HUES48 (cell line): Measurements from ENCODE around the gene SLC39A6.
A peak's percentile ranks its signal among the peaks of the same experiment; 100 is the strongest.

Experiments
- H3K27ac ChIP-seq: one replicate; pipeline ENCODE4 v1.7.0; 2013; ENCODE audit warnings: low read depth, low read length, inconsistent platforms
- H3K27me3 ChIP-seq: 2 replicates; pipeline ENCODE4 v1.6.1; 2013; ENCODE audit warnings: mild to moderate bottlenecking, low read length; ENCODE audit not compliant: control insufficient read depth, insufficient read depth
- H3K36me3 ChIP-seq: 2 replicates; pipeline ENCODE4 v1.6.1; 2013; ENCODE audit warnings: low read length; ENCODE audit not compliant: control insufficient read depth, insufficient read depth
- H3K4me1 ChIP-seq: 2 replicates; pipeline ENCODE4 v1.6.1; 2013; ENCODE audit warnings: mild to moderate bottlenecking, low read length; ENCODE audit not compliant: control insufficient read depth, insufficient read depth
- H3K4me3 ChIP-seq: 2 replicates; pipeline ENCODE4 v1.5.1; 2013; ENCODE audit warnings: mild to moderate bottlenecking, low read depth, low read length
- H3K9ac ChIP-seq: 2 replicates; pipeline ENCODE4 v1.6.1; 2013; ENCODE audit warnings: mild to moderate bottlenecking, low read depth, low read length, moderate library complexity
- H3K9me3 ChIP-seq: 2 replicates; pipeline ENCODE4 v1.6.1; 2013; ENCODE audit warnings: low read length; ENCODE audit not compliant: control insufficient read depth, insufficient read depth

The SLC39A6 gene

DNA sequence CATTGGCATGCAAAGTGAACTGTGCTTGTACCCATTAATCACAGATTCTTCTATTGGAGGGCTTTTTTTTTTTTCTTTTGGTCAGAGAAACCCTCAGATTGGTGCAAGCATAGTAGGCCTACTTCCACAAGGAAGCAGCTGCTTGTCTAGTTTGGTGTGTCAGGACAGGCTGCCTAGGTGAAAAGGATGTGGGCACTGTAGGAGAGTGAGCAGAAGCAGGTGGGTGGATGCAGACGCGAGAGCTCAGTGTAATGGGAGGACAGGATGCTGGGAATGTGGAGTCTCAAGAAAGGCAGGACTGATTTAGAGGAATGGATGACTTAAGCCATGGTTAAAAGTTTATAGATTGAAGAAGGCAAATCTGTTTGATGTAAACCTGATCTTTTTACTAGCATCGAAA, 3.6 kb upstream of the SLC39A6 start:
- no peak overlapping the region for H3K9ac ChIP-seq
- H3K9me3 ChIP-seq = no peaks in the 10 kb centered on the region
- H3K4me1 ChIP-seq = peaks cover 6% of the 10 kb centered on the region
- no peaks in the 10 kb centered on the region for H3K27me3 ChIP-seq
- H3K27ac ChIP-seq = no peak overlapping the region
- H3K4me3 ChIP-seq = no peak overlapping the region
- peaks cover 47% of the 10 kb centered on the region for H3K36me3 ChIP-seq

- peak overlapping the region; percentile 98; the same call in 1 of the 2 replicates for H3K4me3 ChIP-seq
- peaks cover 42% of the 10 kb centered on the region for H3K36me3 ChIP-seq
- peaks cover 6% of the 10 kb centered on the region for H3K4me1 ChIP-seq
- H3K9me3 ChIP-seq = no peaks in the 10 kb centered on the region
- no peak overlapping the region for H3K27ac ChIP-seq
- no peaks in the 10 kb centered on the region for H3K27me3 ChIP-seq
- H3K9ac ChIP-seq = no peak overlapping the region
Observed at GRCh38 chr18:36131692-36132483, 2.7 kb upstream of the SLC39A6 start.

DNA sequence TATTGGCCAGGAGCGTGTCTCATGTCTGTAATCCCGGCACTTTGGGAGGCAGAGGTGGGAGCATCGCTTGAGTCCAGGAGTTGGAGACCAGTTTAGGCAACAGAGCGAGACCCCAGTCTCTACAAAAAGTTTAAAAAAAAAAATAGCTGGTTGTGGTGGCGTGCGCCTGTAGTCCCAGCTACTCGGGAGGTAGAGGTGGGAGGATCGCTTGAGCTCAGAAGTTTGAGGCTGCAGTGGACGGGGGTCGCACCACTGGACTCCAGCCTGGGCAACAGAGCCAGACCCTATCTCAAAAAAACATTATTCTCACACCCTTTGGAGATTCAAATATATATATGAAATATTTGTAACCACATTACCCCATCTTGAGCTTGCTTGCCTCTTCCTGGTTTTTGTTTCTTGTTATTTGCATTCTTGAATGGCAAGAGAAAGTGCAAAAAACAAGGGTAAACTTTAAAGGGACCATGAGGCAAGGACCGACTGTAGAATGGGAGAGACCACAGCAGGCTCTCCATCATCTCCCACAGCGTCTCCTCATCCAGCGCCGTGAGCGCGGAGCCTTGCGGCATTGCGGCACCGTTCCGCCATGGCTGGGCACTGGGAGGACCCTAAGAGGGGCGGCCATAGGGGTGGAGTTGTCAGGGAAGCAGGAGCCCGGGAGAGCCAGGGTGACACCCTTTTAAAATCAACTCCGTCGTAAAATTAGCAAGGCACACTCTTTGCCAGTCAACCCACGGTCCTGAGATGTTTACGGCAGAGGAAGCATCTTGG, 1.9 kb upstream of the SLC39A6 start:
- Histone ChIP-seq H3K9ac (no peak overlapping the region), H3K4me1 (peaks cover 6% of the 10 kb centered on the region), H3K9me3 (no peaks in the 10 kb centered on the region), H3K27me3 (no peaks in the 10 kb centered on the region), H3K4me3 (peak overlapping the region; percentile 98), H3K36me3 (peaks cover 42% of the 10 kb centered on the region), H3K27ac (no peak overlapping the region)

GRCh38 chr18:36130039-36130831, 1.1 kb upstream of the SLC39A6 start:
- Histone ChIP-seq H3K4me1 (peaks cover 6% of the 10 kb centered on the region), H3K9me3 (no peaks in the 10 kb centered on the region), H3K9ac (peak overlapping the region; percentile 93), H3K27me3 (no peaks in the 10 kb centered on the region), H3K27ac (peak overlapping the region; percentile 99), H3K36me3 (peaks cover 42% of the 10 kb centered on the region), H3K4me3 (peak overlapping the region; percentile 98)

DNA sequence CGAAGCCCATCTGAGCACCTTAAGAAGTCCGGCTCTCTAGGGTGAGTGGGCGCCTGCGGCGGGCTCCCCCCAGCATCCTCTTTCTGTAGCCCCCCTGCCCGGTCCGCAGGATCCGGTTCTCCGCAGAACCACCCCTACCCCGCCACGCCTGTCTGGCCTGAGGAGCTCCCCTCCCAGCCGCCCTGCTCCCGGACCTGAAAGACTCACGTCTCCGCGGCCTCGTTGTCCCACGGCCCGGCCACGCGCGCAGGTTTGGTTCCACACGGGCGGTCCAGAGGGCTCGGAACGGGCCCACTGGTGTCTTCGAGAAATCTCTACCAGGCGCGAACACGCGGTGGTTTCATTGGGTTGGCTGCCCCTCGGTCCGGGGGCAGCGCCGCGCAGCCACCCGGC, 237 bp downstream of the SLC39A6 start:
- Histone ChIP-seq H3K4me3 (peak overlapping the region; percentile 98), H3K9ac (peak overlapping the region; percentile 68; the same call in 1 of the 2 replicates), H3K27me3 (no peaks in the 10 kb centered on the region), H3K27ac (peak overlapping the region; percentile 99), H3K9me3 (no peaks in the 10 kb centered on the region), H3K36me3 (peaks cover 42% of the 10 kb centered on the region), H3K4me1 (peaks cover 6% of the 10 kb centered on the region)

DNA sequence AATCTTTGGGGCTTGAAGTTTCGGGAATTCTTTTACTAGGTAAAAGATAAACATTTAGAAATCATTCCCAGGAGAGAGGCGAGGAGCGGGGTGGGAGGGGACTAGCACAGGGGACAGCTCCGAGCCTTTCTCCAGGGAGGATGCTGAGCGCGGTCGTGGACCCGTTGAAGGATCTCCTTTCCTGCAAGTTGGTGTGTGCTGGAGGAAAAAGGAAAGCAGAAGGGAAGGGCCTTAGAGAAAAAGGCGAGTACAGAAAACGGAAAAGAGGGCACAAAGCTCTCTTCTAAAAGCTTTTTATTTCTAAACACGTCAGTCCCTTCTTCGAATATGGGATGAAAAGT, 640 bp downstream of the SLC39A6 start:
- Histone ChIP-seq H3K27ac (peak overlapping the region; percentile 99), H3K9me3 (no peaks in the 10 kb centered on the region), H3K27me3 (no peaks in the 10 kb centered on the region), H3K4me3 (peak overlapping the region; percentile 98), H3K36me3 (peaks cover 42% of the 10 kb centered on the region), H3K9ac (0 out of 2 replicates have a peak overlapping the region, but pooled peaks have one; percentile 68), H3K4me1 (peaks cover 6% of the 10 kb centered on the region)

- Histone ChIP-seq H3K27ac (no peak overlapping the region), H3K4me1 (peaks cover 6% of the 10 kb centered on the region), H3K9me3 (no peaks in the 10 kb centered on the region), H3K36me3 (peaks cover 42% of the 10 kb centered on the region), H3K9ac (no peak overlapping the region), H3K27me3 (no peaks in the 10 kb centered on the region), H3K4me3 (peak overlapping the region; percentile 98)
Observed at GRCh38 chr18:36127836-36128529, 1.2 kb downstream of the SLC39A6 start.

- H3K4me1 ChIP-seq = peaks cover 6% of the 10 kb centered on the region; the same call in 1 of the 2 replicates
- peaks cover 55% of the 10 kb centered on the region for H3K36me3 ChIP-seq
- H3K9ac ChIP-seq = no peak overlapping the region
- no peaks in the 10 kb centered on the region for H3K27me3 ChIP-seq
- no peak overlapping the region for H3K4me3 ChIP-seq
- no peaks in the 10 kb centered on the region for H3K9me3 ChIP-seq
- H3K27ac ChIP-seq = no peak overlapping the region
Observed at GRCh38 chr18:36126668-36127067, 2.5 kb downstream of the SLC39A6 start.

- H3K27ac ChIP-seq = no peak overlapping the region
- H3K9me3 ChIP-seq = no peaks in the 10 kb centered on the region
- peaks cover 6% of the 10 kb centered on the region; the same call in 1 of the 2 replicates for H3K4me1 ChIP-seq
- H3K9ac ChIP-seq = no peak overlapping the region
- H3K36me3 ChIP-seq = peaks cover 73% of the 10 kb centered on the region
- no peak overlapping the region for H3K4me3 ChIP-seq
- no peaks in the 10 kb centered on the region for H3K27me3 ChIP-seq
Observed at GRCh38 chr18:36124841-36125240, 4.3 kb downstream of the SLC39A6 start.

DNA sequence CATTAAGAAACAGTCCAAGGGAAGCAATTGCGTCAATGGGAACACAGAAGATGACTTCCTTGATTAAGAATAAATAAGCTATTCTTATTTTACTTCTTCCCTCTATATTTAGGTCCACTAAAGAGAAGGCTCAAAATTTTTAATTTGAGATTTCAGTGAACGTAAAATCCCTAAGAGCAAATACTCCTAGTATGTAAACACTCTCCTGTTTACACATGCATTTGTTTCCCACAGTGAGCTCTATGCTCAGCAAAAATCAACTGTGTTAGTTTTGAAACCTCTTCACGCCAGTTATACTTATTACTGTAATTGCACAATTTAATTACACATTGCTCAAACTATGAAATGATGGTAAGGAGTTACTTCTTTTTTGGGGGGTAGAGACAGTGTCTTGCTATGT, 8.8 kb downstream of the SLC39A6 start:
- H3K9me3 ChIP-seq = no peaks in the 10 kb centered on the region
- no peak overlapping the region for H3K27ac ChIP-seq
- H3K36me3 ChIP-seq = peaks cover 96% of the 10 kb centered on the region

More for the DNA sequence above, 8.8 kb downstream of the SLC39A6 start:
- H3K4me1 ChIP-seq = no peaks in the 10 kb centered on the region
- no peak overlapping the region for H3K9ac ChIP-seq
- H3K27me3 ChIP-seq = no peaks in the 10 kb centered on the region
- H3K4me3 ChIP-seq = no peak overlapping the region
